ENCODE measurements around the gene COPRS. TPM values are rescaled to one million over a fixed set of nuclear protein-coding genes. Genes with fewer than 3 reads are reported as not detected.

COPRS gene
- total and polyA plus RNA-seq, 2 of the 13 experiments (the other 11 are each of a cell fraction or from before 2014, with no cell fraction given) = 22.7 to 93.8 TPM

DNA sequence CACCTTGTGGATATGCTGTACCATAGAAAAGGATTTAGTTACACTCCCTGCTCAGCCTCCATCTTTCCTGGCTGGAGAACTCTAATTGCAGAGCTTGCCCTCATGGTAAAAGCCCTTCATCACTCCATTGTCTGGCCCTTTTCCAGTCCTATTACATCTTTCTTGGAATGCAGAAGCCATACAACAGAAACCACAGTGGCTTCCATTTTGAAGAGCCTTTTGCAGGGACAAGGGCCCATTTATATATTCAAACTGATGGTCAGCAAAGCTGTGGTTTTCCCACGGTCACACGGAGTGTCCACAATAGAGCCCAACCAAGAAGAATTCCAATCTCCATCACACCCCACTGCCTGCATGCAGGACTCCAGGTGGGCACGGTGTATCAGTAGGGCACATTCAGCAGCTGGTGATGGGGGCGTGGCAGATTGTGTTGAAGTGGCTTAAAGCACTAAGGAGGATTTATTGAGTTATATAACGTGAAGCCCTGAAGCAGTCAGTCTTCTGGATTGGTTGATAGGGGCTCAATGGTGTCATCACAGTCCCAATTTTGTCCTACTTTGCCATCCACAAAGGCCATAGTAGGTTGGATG is 20.3 kb downstream of the COPRS start:
- H3K36me3 ChIP-seq (replicated peaks in 1 of 2; ENCODE audit: control insufficient read depth in 1 of 2, insufficient read depth in 2 of 2, low read length in 2 of 2) = no peaks in the 10 kb centered on the region
- H3K79me2 ChIP-seq (ENCODE audit: insufficient read depth, low read length) = no peaks in the 10 kb centered on the region
- no peak overlapping the region for H3K4me3 ChIP-seq (replicated peaks in 1 of 3; ENCODE audit: insufficient read depth in 1 of 3, low read depth in 2 of 3, low read length in 3 of 3)
- no peak for ATAC-seq
- in situ Hi-C loops (cut with HindIII; ENCODE audit: extremely low pct_ligation_motif_present, low pct_unique_long_range_greater_than_20kb) = no loop called here
- H3K27ac ChIP-seq (ENCODE audit: extremely low read length, insufficient read depth, low read length) = no peak overlapping the region
- H3K27me3 ChIP-seq (ENCODE audit: control insufficient read depth in 1 of 2, insufficient read depth in 2 of 2, low read length in 2 of 2) = no peaks in the 10 kb centered on the region
- no peak overlapping the region for H3K4me2 ChIP-seq (ENCODE audit: low read depth, low read length)
- TF ChIP-seq ZNF678 (CRISPR knock-in tag; IDR thresholded peaks at IDR 0.05) = no peak
- no peak for TF ChIP-seq HDAC2 (CRISPR knock-in tag; IDR thresholded peaks at IDR 0.05)
- no peak for TF ChIP-seq RFXAP (CRISPR knock-in tag; IDR thresholded peaks at IDR 0.05; ENCODE audit: borderline replicate concordance)
- TF ChIP-seq, protein P1, sequence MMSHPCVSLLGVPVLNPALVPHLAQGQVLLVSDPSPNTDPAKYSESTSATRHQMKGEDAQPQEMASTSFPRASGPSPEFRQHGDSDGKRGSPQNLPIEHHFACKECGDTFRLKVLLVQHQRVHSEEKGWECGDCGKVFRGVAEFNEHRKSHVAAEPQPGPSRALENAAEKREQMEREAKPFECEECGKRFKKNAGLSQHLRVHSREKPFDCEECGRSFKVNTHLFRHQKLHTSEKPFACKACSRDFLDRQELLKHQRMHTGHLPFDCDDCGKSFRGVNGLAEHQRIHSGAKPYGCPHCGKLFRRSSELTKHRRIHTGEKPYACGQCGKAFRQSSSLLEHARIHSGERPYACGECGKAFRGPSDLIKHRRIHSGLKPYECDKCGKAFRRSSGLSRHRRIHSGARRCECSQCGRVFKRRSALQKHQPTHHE (CRISPR knock-in tag; IDR thresholded peaks at IDR 0.05; ENCODE audit: borderline replicate concordance) = no peak
- no peak for TF ChIP-seq SCMH1 (CRISPR knock-in tag; IDR thresholded peaks at IDR 0.05; ENCODE audit: borderline replicate concordance)
- no peak for TF ChIP-seq ATF7 (IDR thresholded peaks at IDR 0.05)
- TF ChIP-seq ATF7 (CRISPR knock-in tag; IDR thresholded peaks at IDR 0.05) = no peak
- no peak for TF ChIP-seq NFIC (IDR thresholded peaks at IDR 0.05; ENCODE audit: low read length)
- no peak for TF ChIP-seq MAFG (CRISPR knock-in tag; IDR thresholded peaks at IDR 0.05)
- TF ChIP-seq ZNF317 (CRISPR knock-in tag; IDR thresholded peaks at IDR 0.05) = no peak
- no peak for TF ChIP-seq ZNF766 (CRISPR knock-in tag; IDR thresholded peaks at IDR 0.05; ENCODE audit: borderline replicate concordance)
- no peak for TF ChIP-seq HNRNPL (IDR thresholded peaks at IDR 0.05; ENCODE audit: low read depth, low read length)
- TF ChIP-seq HMG20A (CRISPR knock-in tag; IDR thresholded peaks at IDR 0.05; ENCODE audit: borderline replicate concordance) = no peak
- no peak for TF ChIP-seq ADNP (CRISPR knock-in tag; IDR thresholded peaks at IDR 0.05)
- H3K9me3 ChIP-seq (ENCODE audit: low read length) = no peaks in the 10 kb centered on the region
- H2AFZ ChIP-seq (ENCODE audit: low read length) = no peak overlapping the region
- FAIRE-seq = no peak
- DNase-seq (ENCODE audit: low spot score) = no peak
- ChIA-PET CTCF (ENCODE audit: low intra/inter-chr PET ratio, low total read pairs) (no interaction called here), POLR2A (no interaction called here)
- H3K9ac ChIP-seq (ENCODE audit: insufficient read depth, low read depth, low read length) = no peak overlapping the region
- WGBS (ENCODE audit: low lambda C conversion rate) = 65% methylated on average over 3 of the region's 5 CpGs
- H3K4me1 ChIP-seq (ENCODE audit: insufficient read depth, low read length) = peaks cover 23% of the 10 kb centered on the region
- no peaks in the 10 kb centered on the region for H4K20me1 ChIP-seq (ENCODE audit: insufficient read depth, low read length)
- no TSS peak for BruUV-seq (replicated peaks)
- intact Hi-C loops (cut with micrococcal nuclease; ENCODE audit: unreplicated experiment) = no loop called here

Measured in HepG2 (cell line).